GM12878 (cell line): Measurements from ENCODE around the gene CCDC54. TPM values are rescaled to one million over a fixed set of nuclear protein-coding genes. Genes with fewer than 3 reads are reported as not detected.

ENCODE experiments used
- ATAC-seq: fragments of 200-7000 bp; cut with Tn5 transposase; 3 replicates; pipeline ENCODE4 v1.9.1; 2020; ENCODE audit warnings: mild to moderate bottlenecking, moderate library complexity
- BruUV-seq: library from RNA; stranded (reverse); fragments of 400-500 nt; replicated peaks from 2 replicates; lab custom pipeline; 2021; lab: Mats Ljungman, UMichigan
- CTCF ChIA-PET: fragments of 300-600 bp; sonication (Branson Sonifier 250); formaldehyde crosslinking; extraction: SDS; loops from one replicate; lab custom pipeline; 2021; ENCODE audit warnings: inconsistent platforms; lab: Yijun Ruan, JAX
- POLR2A ChIA-PET: fragments of 350-600 bp; formaldehyde crosslinking; extraction: SDS; loops from one replicate; lab custom pipeline; 2021; ENCODE audit warnings: inconsistent platforms; lab: Charles Lee
- RAD21 ChIA-PET: fragments of 300-600 bp; sonication (Branson Sonifier 250); formaldehyde crosslinking; loops from one replicate; lab custom pipeline; 2023; ENCODE audit warnings: antibody characterized with exemption; ENCODE audit not compliant: unreplicated experiment; lab: Charles Lee
- SMC1A ChIA-PET: fragments of 300-600 bp; sonication (Branson Sonifier 250); formaldehyde crosslinking; loops from one replicate; lab custom pipeline; 2023; ENCODE audit not compliant: unreplicated experiment, uncharacterized antibody; lab: Charles Lee
- DNase-seq: peaks from one replicate; pipeline ENCODE4 v3.0.0-alpha.2; 2011; ENCODE audit warnings: low read depth, low spot score
- FAIRE-seq: peaks from 3 replicates; lab custom pipeline; 2011; peaks lifted over from hg19 to GRCh38; lab: Jason Lieb, UNC
- H2AFZ ChIP-seq: 2 replicates; pipeline ENCODE4 v1.6.0; 2011; ENCODE audit warnings: low read depth, low read length, control low read depth; ENCODE audit not compliant: control insufficient read depth
- H3K27ac ChIP-seq: 2 replicates; pipeline ENCODE4 v1.5.1; 2011; ENCODE audit warnings: control low read depth; ENCODE audit not compliant: control insufficient read depth, insufficient read depth
- H3K27me3 ChIP-seq, 2 experiments: replicated peaks in 1 of 2; 2 replicates each; pipeline versions ENCODE4 v1.6.0 to v1.6.1; 2011; ENCODE audit warnings: low read length in 1 of 2; ENCODE audit not compliant: control insufficient read depth in 2 of 2, insufficient read depth in 2 of 2
- H3K36me3 ChIP-seq, 2 experiments: 2 replicates each; pipeline ENCODE4 v1.5.1; 2011; ENCODE audit warnings: low read length in 1 of 2; ENCODE audit not compliant: control insufficient read depth in 2 of 2, insufficient read depth in 2 of 2
- H3K4me1 ChIP-seq: 2 replicates; pipeline ENCODE4 v1.6.1; 2011; ENCODE audit warnings: mild to moderate bottlenecking, low read length, moderate library complexity, mixed read lengths; ENCODE audit not compliant: control insufficient read depth, insufficient read depth
- H3K4me2 ChIP-seq: 2 replicates; pipeline ENCODE4 v1.6.0; 2011; ENCODE audit warnings: control low read depth; ENCODE audit not compliant: control insufficient read depth, insufficient read depth
- H3K4me3 ChIP-seq: fragments of 200-600 bp; sonication (generic); 2 replicates; pipeline ENCODE4 v1.5.1; 2016
- H3K79me2 ChIP-seq: 2 replicates; pipeline ENCODE4 v1.6.0; 2011; ENCODE audit warnings: low read length; ENCODE audit not compliant: control insufficient read depth, insufficient read depth
- H3K9ac ChIP-seq: 2 replicates; pipeline ENCODE4 v1.8.0; 2011; ENCODE audit warnings: low read length, control low read depth, mixed read lengths; ENCODE audit not compliant: control insufficient read depth, insufficient read depth
- H3K9me3 ChIP-seq: replicated peaks from 3 replicates; pipeline ENCODE4 v1.5.1; 2011; ENCODE audit warnings: mild to moderate bottlenecking, low read length; ENCODE audit not compliant: control insufficient read depth, insufficient read depth
- H4K20me1 ChIP-seq: 2 replicates; pipeline ENCODE4 v1.6.0; 2011; ENCODE audit not compliant: control insufficient read depth, insufficient read depth
- DPF2 ChIP-seq: fragments of 450-650 bp; IDR thresholded peaks from 2 replicates; pipeline ENCODE4 v1.6.1; 2017; ENCODE audit warnings: mild to moderate bottlenecking
- GABPA ChIP-seq: IDR thresholded peaks from 2 replicates; pipeline ENCODE4 v1.6.1; 2014; ENCODE audit warnings: antibody characterized with exemption, low read depth, mild to moderate bottlenecking, inconsistent platforms
- IKZF1 ChIP-seq: fragments of 450-650 bp; conservative IDR thresholded peaks from 2 replicates; pipeline ENCODE4 v1.6.1; 2017; ENCODE audit warnings: antibody characterized with exemption, mild to moderate bottlenecking
- KDM1A ChIP-seq: fragments of 200-600 bp; sonication (generic); IDR thresholded peaks from 2 replicates; pipeline ENCODE4 v1.6.1; 2016; ENCODE audit warnings: borderline replicate concordance
- MEF2B ChIP-seq: fragments of 450-650 bp; IDR thresholded peaks from 2 replicates; pipeline ENCODE4 v1.6.1; 2018; ENCODE audit warnings: mild to moderate bottlenecking, moderate library complexity; ENCODE audit not compliant: partially characterized antibody, poor library complexity, severe bottlenecking
- MTA3 ChIP-seq: IDR thresholded peaks from 2 replicates; pipeline ENCODE4 v1.6.1; 2012; ENCODE audit warnings: low read length, inconsistent platforms, borderline replicate concordance
- NR2F1 ChIP-seq: fragments of 450-650 bp; conservative IDR thresholded peaks from 2 replicates; pipeline ENCODE4 v1.6.1; 2017; ENCODE audit warnings: mild to moderate bottlenecking
- POU2F2 ChIP-seq: IDR thresholded peaks from 3 replicates; pipeline ENCODE4 v1.6.1; 2011; ENCODE audit warnings: low read depth, mild to moderate bottlenecking, low read length, borderline replicate concordance
- RELA ChIP-seq: fragments of 450-650 bp; IDR thresholded peaks from 2 replicates; pipeline ENCODE4 v1.8.0; 2014; ENCODE audit warnings: borderline replicate concordance; ENCODE audit not compliant: partially characterized antibody
- TCF7 ChIP-seq: IDR thresholded peaks from 2 replicates; pipeline ENCODE4 v1.6.1; 2014; ENCODE audit warnings: antibody characterized with exemption, borderline replicate concordance
- ZBTB4 ChIP-seq: fragments of 450-650 bp; formaldehyde crosslinking; IDR thresholded peaks from 2 replicates; pipeline ENCODE4 v1.4.0; 2022; ENCODE audit warnings: mild to moderate bottlenecking, moderate library complexity
- ZNF592 ChIP-seq: fragments of 450-650 bp; IDR thresholded peaks from 2 replicates; pipeline ENCODE4 v1.6.1; 2017; ENCODE audit warnings: mild to moderate bottlenecking, moderate library complexity
- ZSCAN29 ChIP-seq: fragments of 450-650 bp; IDR thresholded peaks from 2 replicates; pipeline ENCODE4 v1.6.1; 2017; ENCODE audit warnings: mild to moderate bottlenecking, moderate library complexity
- WGBS: methylation state at CpG from one replicate; pipeline ENCODE4 v1.1.6; 2016; ENCODE audit warnings: low lambda C conversion rate; ENCODE audit not compliant: insufficient replicate concordance, insufficient coverage; ENCODE audit errors: missing lambda C conversion rate; 5-methylcytosine and 5-hydroxymethylcytosine counted together
- in situ Hi-C: fragments of 300-500 bp; cut with MboI; formaldehyde crosslinking; loops from 9 replicates; pipeline ENCODE4 v1.14.3; 2018; ENCODE audit warnings: mixed read lengths
- intact Hi-C: fragments of 100-400 bp; cut with micrococcal nuclease; formaldehyde crosslinking; loops from one replicate; pipeline ENCODE4 v1.14.2; 2022; ENCODE audit not compliant: unreplicated experiment
- polyA plus RNA-seq, 11 experiments: library from polyadenylated mRNA; depleted of rRNA in 4 of 11; unstranded in 6 of 11; stranded (reverse) in 5 of 11; fragments of >200 nt; fragmentation: Nextera tagmentation in 4 of 11; fragmentation: Illumina TruSeq in 1 of 11; extraction: Ambion mirVana in 4 of 11; extraction: Trizol in 1 of 11; gene quantifications; 1 replicate in 1 of 11; 2 replicates in 10 of 11; pipeline versions ENCODE4 v1.2.1 to v1.2.3, GENCODE V29; 2011 to 2016; ENCODE audit warnings: inconsistent platforms in 2 of 11, missing spikeins in 2 of 11, low read depth in 1 of 11
- total RNA-seq, 4 experiments: library from RNA; depleted of rRNA in 3 of 4; stranded (reverse); fragments of >200 nt in 3 of 4; fragmentation: Illumina TruSeq in 1 of 4; extraction: Trizol in 1 of 4; gene quantifications; 2 replicates each; pipeline versions ENCODE4 v1.2.1 to v1.2.3, GENCODE V29; 2013 to 2021

CCDC54 gene
- total and polyA plus RNA-seq, 10 of the 15 experiments (the other 5 are each of a cell fraction or from before 2014, with no cell fraction given) = not detected

DNA sequence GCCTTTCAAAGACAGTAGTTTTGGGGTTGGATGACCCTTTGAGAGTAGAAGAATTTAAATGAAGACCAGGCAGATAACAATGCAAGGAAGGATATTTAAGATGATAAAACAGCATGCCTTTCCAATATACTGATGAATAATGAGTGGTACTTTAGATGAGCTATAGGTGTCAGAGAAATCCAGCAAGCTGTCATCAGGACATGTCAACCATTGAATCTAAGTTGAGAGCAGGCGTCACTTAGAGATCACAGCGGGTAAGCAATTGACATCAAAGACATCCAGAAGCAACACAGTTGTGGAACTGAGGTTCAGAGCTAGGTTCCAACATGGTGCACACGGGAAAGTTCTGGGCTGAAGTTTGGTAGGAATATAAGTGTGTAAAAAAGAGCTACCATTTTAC is 25.0 kb downstream of the CCDC54 start:
- no peaks in the 10 kb centered on the region for H3K4me1 ChIP-seq
- H3K9ac ChIP-seq = no peak overlapping the region
- SMC1A ChIA-PET = interaction anchor here (2.6 kb wide), 1 partner anchor 19 kb away, joined by 13 read pairs; no protein-coding TSS in a partner anchor
- no peaks in the 10 kb centered on the region for H4K20me1 ChIP-seq
- TF ChIP-seq NR2F1 (no peak), ZNF592 (no peak), IKZF1 (no peak), ZSCAN29 (no peak), POU2F2 (no peak), DPF2 (no peak), MTA3 (no peak), GABPA (no peak), RELA (no peak), KDM1A (no peak), MEF2B (no peak), ZBTB4 (no peak), TCF7 (no peak)
- H3K4me2 ChIP-seq = no peak overlapping the region
- no peak overlapping the region for H3K4me3 ChIP-seq
- no peak overlapping the region for H3K27ac ChIP-seq
- no peaks in the 10 kb centered on the region for H3K9me3 ChIP-seq
- H3K79me2 ChIP-seq = no peaks in the 10 kb centered on the region
- intact Hi-C loops = no loop called here
- ATAC-seq = no peak
- RAD21 ChIA-PET = no interaction called here
- H3K36me3 ChIP-seq = no peaks in the 10 kb centered on the region
- no peaks in the 10 kb centered on the region; a peak in 2 of 4 replicates for H3K27me3 ChIP-seq
- CTCF ChIA-PET = no interaction called here
- POLR2A ChIA-PET = no interaction called here
- H2AFZ ChIP-seq = no peak overlapping the region
- no peak for FAIRE-seq
- BruUV-seq = no TSS peak
- no peak for DNase-seq
- in situ Hi-C loops = no loop called here
- 43% methylated on average over 3 of the region's 3 CpGs for WGBS
